ENCODE results near the gene TEC.

TEC gene

GRCh38 chr4:48247142-48247877 lies 22.3 kb downstream of the TEC start:
- no peak for TF ChIP-seq CTCF (IDR thresholded peaks at IDR 0.05; ENCODE audit: extremely low read depth, insufficient read depth, missing control alignments)
- no peak for DNase-seq (ENCODE audit: low spot score)
- in situ Hi-C loops (cut with MboI; ENCODE audit: low pct_unique_long_range_greater_than_20kb, low sequenced_read_pairs, unreplicated experiment): no loop called here

- TF ChIP-seq CTCF (IDR thresholded peaks at IDR 0.05; ENCODE audit: extremely low read depth, insufficient read depth, missing control alignments): no peak
- DNase-seq (ENCODE audit: low spot score): no peak
- in situ Hi-C loops (cut with MboI; ENCODE audit: low pct_unique_long_range_greater_than_20kb, low sequenced_read_pairs, unreplicated experiment): no loop called here
Measured at GRCh38 chr4:48244665-48245064, 25.0 kb downstream of the TEC start.

- no peak for DNase-seq (ENCODE audit: low spot score)
- in situ Hi-C loops (cut with MboI; ENCODE audit: low pct_unique_long_range_greater_than_20kb, low sequenced_read_pairs, unreplicated experiment): no loop called here
- no peak for TF ChIP-seq CTCF (IDR thresholded peaks at IDR 0.05; ENCODE audit: extremely low read depth, insufficient read depth, missing control alignments)
Measured at GRCh38 chr4:48243887-48244286, 25.8 kb downstream of the TEC start.

- in situ Hi-C loops (cut with MboI; ENCODE audit: low pct_unique_long_range_greater_than_20kb, low sequenced_read_pairs, unreplicated experiment): no loop called here
- no peak for TF ChIP-seq CTCF (IDR thresholded peaks at IDR 0.05; ENCODE audit: extremely low read depth, insufficient read depth, missing control alignments)
- DNase-seq (ENCODE audit: low spot score): no peak
Measured at GRCh38 chr4:48243429-48243828, 26.2 kb downstream of the TEC start.

GRCh38 chr4:48242511-48243195 lies 27.0 kb downstream of the TEC start:
- no peak for DNase-seq (ENCODE audit: low spot score)
- no peak for TF ChIP-seq CTCF (IDR thresholded peaks at IDR 0.05; ENCODE audit: extremely low read depth, insufficient read depth, missing control alignments)
- in situ Hi-C loops (cut with MboI; ENCODE audit: low pct_unique_long_range_greater_than_20kb, low sequenced_read_pairs, unreplicated experiment): no loop called here

- TF ChIP-seq CTCF (IDR thresholded peaks at IDR 0.05; ENCODE audit: extremely low read depth, insufficient read depth, missing control alignments): no peak
- no peak for DNase-seq (ENCODE audit: low spot score)
- in situ Hi-C loops (cut with MboI; ENCODE audit: low pct_unique_long_range_greater_than_20kb, low sequenced_read_pairs, unreplicated experiment): no loop called here
Measured at GRCh38 chr4:48241731-48242130, 27.9 kb downstream of the TEC start.
